Posterior cingulate gyrus (tissue), 11 donors: ENCODE measurements around the gene SLFN14.
A peak's percentile ranks its signal among the peaks of the same experiment; 100 is the strongest.

Experiments
- DNase-seq, 10 donors: peaks; one replicate each; pipeline versions ENCODE4 v3.0.0 to v3.0.0-alpha.2; 2020 to 2021; ENCODE audit warnings: mixed read lengths in 3 of 10
- intact Hi-C: fragments of 100-400 bp; cut with DNase I; formaldehyde crosslinking; loops from one replicate; pipeline ENCODE4 v1.15.1; 2023

Gene SLFN14

DNA sequence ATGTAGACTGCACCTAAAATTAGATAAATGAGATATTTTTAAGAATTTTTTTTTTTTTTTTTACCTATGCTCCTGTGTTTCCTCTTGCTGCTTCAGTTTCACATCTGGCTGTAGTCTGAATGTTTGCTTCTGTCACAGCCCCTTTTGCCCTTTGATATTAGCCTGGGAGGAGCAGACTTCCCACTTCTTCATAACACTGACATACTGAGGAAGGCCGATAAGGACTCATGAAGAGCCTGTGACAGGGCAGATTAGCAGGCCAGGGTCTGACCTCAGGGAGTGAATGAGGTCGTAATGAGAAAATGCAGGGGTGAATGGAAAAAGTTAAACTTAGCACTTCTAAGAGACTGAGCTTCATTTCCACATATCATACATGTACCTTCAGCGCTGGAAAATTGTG lies at the start of gene SLFN14:
Gene SLFN14 (minus strand): TSS at position 117 of the 400 bp plus-strand sequence. CDS start 2,757 bp downstream, outside the sequence.
- intact Hi-C loops, result no loop called here
- no peak for DNase-seq

DNA sequence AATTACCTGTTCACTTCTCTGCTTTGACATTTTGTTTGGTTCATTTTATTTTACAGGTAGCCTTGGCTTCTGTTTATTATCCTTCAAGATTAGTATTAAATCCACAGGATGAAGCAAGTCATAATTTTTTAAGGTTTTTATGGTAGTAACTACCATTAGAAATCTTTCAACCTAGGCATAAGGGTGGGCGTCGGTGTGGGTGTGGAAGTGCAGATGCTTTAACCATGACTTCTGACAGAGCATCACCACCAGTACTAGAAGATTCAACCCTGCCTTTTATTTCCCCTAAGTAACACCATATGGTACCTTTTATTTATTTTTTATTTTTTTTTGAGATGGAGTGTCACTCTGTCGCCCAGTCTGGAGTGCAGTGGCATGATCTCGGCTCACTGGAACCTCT lies 49.2 kb upstream of the SLFN14 start:
- DNase-seq, result no peak
- intact Hi-C loops, result no loop called here

DNA sequence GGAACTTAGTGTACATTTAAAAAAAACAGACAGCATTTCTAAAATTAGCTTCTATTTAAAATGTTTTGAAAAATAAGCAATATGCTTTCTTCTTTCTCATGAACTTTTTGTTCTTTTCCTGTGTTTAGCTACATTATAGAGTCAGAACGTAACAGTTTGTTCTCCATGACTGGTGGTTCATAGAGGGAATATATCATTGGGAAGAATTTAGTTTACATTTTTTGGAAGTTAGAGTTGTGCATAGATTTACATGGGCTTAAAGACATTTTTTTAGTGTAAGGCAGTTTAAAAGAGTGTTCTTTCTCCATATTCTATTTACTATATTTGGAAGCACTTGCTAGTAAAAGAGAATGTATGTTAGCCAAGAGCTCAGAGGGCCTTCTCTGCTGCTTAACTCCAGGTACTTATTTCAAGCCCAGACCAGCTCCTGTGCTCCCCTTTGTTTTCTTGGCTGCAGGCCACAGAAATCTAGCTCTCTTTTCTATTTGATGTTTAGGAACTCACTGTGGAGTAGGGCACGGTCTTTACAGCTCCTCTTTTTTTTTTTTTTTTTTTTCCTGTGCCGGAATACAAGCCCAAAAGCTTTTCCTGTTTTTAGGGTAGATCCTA lies 46.7 kb upstream of the SLFN14 start:
- intact Hi-C loops, result no loop called here
- no peak for DNase-seq

DNA sequence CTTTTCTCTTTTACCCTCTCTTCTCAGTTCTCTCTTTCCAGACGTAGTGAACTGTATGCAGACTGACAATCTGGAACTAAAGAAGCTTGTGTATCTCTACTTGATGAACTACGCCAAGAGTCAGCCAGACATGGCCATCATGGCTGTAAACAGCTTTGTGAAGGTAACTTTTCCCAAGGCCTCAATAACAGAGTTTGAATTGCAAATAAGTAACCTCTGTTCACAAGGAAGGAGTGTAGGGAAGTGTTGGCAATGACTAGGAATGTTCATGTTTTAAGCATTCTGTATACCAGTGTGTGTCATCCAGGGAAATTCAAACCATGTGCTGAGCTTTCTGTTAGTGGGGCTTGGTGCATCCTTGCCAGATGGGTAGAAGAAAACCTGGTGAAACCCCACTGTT lies 45.1 kb upstream of the SLFN14 start:
- DNase-seq, result no peak
- intact Hi-C loops, result no loop called here

DNA sequence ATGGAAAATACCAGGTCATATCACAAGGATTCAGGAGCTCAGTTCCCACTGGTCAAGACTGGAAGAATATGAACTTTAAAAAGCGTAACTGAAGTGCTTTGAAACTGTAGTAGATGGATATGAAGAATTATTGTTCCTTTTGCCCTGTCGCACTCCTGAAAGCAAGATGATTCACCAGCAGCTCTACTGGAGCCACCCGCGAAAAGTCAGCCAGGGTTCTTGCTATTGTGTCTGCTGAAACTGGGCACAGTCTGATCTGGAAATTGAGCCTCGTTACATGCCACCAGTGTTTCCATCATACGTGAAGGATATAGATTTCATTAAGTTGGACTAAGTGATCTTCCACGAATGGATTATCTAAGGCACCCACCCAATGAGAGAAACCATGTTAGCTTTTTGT lies 43.1 kb upstream of the SLFN14 start:
- intact Hi-C loops, result no loop called here
- peak in 2 of 10 donors; percentile 70 to 83 for DNase-seq

DNA sequence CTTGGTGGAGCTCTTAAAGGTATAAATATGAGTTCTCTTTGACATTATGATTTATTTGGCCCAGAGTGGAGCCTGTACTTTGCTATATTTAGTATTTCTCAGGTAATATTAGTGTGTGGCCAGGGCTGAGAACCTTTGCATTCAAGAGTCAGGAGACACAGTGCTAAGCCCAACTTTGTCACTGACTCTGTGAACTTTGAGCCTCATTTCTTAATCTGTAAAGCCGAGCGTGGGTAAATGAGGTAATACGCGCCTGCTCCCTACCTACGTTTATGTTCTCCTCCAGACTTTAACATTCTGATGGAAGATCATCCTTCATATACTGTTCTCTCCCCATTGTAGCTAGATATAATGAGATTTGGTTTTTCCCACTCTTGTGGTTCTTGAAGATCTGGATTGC lies 37.0 kb upstream of the SLFN14 start:
- DNase-seq, result no peak
- intact Hi-C loops, result no loop called here

DNA sequence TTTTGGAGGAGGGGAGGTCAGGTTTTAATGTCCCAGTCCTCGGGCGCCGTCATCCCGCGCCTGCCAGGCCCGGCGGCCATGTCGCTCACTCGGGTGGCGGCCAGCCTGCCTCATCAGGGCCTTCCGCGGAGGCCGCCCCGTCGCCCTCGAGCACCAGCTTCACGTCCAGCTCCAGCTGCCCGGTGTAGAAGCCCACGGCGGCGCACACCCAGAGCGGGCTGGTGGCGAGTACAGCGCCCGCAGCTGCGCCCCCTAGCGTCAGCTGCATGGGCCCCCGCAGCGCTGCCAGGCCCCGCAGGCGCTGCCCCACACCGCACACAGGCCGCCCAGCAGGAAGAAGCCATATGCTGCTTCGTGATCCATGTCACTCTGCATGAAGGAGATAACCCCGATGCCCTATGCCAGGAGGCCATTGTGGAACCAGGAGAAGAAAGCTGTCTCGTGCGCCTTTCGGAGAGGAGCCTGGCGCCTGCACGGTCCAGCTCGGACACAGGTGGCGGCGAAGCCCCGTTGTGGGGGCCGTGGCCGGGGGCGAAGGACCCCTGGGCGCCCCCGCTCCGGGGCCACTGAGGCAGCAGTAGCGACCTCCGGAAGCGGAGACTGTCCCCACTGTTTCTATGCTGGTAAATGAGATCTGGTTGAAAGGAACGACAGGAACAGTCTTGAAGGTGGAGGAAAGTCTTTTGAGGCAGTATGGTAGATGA lies 36.1 kb upstream of the SLFN14 start:
- peak in 1 of 10 donors; percentile 61 for DNase-seq
- intact Hi-C loops, result no loop called here

DNA sequence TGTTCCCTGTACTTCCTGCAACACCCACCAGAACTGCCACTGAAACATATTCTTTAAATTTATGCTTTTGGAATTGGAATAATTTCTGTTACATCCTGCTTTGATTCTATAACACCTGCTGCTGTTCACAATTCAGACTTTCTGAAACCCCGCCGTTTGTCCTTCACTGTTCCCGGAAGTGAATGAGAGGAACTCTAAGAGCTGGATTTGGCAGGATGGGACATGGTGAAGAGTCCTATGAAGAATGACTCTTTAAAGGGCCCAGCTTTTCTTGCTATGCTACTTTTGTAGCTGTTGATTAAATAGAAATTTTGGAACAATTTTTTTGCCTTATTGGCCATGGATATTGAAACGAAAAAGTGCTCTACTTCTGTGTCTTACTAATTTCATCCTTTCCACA lies 35.5 kb upstream of the SLFN14 start:
- intact Hi-C loops, result no loop called here
- no peak for DNase-seq

DNA sequence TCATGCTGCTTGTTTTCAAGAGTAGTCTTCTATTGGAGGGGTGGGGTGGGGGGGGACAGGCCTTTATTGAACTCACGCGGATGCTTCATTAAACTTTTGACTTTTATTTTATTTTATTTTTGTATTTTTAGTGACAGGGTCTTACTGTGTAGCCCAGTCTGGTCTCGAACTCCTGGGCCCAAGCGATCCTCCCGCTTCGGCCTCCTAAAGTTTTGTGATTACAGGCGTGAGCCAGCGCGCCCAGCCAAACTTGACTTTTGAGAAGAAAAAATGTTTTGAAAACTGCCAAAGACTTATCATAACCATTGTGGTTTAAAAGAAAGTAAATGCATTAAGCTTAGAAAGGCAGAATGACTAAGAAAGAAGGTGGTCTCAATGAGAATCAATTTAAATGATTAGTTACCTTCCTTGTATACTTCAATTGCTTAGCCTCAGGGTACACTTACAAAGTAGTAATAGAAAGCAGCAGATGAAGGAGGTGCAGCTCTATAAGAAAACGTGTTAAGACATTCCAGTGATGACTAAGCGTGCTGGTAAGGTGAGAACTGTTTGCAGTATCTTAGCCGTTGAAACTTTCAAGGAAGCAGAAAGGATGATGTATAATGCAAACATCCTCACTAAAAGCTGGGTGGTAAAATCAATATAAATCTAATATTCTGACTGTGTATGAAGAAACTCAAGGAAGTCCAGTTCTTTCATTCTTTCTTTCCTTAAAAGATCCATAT lies 27.7 kb upstream of the SLFN14 start:
- intact Hi-C loops, result no loop called here
- DNase-seq, result no peak

DNA sequence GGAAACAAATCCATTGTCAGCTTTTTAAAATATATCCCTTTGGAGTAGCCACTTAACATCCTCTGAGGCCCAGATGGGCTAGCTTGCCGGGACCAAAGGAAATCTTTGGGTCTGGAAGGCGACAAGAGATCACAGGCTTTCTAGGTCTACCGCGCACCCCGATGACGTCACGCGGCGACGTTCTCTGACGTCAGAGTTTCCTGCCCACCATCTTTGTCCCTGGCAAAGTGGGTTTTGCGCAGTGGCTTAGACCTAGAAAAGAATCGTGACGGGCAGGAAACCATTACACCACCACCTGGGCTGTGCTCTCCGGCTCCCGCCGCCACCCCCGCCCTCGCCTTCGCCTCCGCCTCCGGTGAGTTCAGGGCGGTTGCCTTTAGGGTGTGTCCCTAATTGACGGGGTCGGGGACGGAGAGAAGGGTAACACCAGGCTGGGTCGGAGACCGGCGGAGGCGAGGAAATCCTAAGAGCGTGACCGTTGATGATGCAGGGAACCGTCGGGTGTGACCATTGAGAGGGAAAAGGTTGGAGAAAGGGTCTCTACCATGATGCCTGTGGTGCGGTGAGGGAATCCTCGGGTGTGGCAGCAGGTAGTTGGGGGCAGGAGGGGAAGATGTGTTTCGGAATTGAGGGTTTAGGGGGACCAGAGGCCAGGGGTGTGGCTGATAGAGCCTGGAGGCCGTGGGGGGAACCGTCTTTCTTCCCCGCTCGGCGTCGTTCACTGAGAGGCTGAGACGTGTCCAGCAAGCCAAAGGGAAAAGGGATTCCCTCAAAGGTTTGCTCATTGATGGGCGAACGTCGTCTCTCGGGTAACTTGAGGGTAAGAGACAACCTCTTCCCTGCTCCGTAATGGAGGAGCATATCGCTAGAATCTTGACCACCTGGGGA lies 26.7 kb upstream of the SLFN14 start, which contains the start of gene AP2B1:
Gene AP2B1 (plus strand): TSS at position 249 of the 888 bp plus-strand sequence. CDS start 6,709 bp downstream, outside the sequence.
- DNase-seq, result peak; percentile 78 to 98 (median 88)
- intact Hi-C loops, result loop anchor here (1.0 kb wide), 1 partner anchor 9 kb away; the partner anchor contains the start of gene PEX12

DNA sequence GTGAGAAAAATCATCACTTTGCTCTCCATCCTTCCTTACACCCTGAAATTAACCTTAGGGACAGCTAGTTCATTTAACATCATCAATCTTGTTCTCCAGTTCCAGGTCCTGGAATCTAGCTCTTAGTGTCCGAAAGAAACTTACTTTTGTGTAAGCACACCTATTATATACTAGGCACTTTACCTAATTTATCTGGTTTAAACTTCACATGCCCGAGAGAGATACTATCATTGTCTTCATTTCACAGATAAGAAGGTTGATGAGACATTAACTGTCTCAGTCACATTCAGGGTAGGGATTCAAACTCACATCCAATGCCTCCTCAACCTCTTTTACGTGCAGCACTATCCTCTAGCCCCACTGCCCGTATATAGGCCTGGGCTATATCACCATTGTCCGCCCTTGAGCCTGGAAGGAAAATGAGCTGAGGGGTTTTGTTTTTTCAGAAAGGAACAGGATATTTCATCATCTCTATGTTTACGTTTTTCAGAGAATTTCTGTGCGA lies 26.0 kb upstream of the SLFN14 start:
- DNase-seq, result no peak
- intact Hi-C loops, result loop anchor here (1.0 kb wide), 1 partner anchor 8 kb away; the partner anchor contains the start of gene PEX12

DNA sequence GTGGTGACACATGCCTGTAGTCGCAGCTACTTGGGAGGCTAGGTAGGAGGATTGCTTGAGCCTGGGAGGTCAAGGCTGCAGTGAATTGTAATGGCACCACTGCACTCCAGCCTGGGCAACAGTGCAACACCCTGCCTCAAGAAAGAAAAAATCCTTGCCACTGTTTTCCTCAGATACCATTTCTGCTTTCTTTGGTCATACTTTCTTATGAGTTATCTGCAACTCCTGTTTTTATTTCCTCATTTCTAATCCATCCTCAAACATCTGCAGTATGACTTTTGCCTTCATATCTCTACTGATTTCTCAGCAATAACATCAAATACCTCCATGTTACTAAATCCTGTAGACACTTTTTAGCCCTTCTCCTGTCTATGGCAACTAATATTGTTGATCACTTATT lies 23.4 kb upstream of the SLFN14 start:
- DNase-seq, result no peak
- intact Hi-C loops, result no loop called here

DNA sequence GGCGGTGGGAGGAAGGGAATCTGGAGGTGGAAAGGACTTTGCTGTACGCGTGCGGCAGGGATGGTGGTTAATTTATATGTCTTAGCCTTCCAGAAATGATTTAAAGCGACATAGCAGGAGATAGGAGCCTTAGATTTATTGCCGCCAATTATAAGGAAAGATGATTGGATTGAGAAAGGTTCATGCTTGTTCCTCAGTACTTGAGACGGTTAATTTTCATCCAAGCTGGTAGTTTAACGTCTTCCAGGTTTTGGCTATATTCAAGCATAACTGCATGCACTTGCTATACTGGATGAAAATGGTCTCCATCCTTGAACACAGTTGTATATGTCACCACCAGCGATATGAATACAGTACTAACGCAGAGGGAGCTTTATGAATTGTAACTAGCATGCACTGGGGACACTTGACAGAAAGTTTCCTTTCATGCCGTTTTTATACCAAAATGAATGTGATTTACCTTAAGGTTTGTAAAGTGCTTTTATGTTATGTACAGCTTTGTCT lies 18.4 kb upstream of the SLFN14 start:
- DNase-seq, result no peak
- intact Hi-C loops, result loop anchor here (1.0 to 10.0 kb wide), 2 partner anchors 8 to 434 kb away; partner anchors contain the start of genes AP2B1, NLE1 and UNC45B

DNA sequence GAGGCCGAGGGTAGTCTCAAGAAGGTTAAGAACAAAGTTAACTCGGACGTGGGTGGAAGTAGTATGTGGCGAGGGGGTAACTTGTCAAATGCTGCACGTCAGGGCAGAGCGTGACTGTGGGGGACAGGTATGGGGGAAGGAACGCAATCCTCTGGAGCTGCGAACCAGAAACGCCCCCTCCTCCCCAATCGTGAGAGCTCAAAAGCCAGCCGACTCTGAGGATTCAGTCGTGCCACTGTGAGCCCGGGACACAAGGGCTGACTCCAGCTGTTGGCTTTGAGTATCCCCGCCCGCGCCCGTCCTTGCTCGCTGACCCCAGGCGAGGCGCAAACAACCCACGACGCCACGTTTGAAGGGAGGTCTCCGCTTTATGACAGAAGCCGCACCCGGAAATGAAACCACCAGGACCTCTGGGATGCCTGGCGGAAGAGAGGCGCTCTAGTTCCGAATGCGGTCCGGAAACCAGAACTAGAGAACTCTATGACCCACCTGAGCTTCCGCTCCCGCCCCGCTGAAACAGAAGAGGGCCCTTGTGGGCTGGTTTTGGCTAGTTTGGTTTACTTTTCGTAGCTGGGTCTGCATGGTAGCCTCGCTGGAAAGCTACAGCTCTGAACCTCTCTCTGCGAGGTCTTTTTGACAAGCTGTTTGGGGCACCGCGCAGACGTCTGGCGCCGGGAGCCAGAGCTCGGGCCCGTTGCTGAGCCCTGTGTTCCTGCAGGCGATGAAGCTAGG lies 17.7 kb upstream of the SLFN14 start, which contains the start of gene PEX12:
Gene PEX12 (minus strand): TSS at position 375 of the 732 bp plus-strand sequence. CDS start 550 bp downstream, outside the sequence.
- intact Hi-C loops, result loop anchor here (1.0 to 10.0 kb wide), 2 partner anchors 9 to 434 kb away; partner anchors contain the start of genes AP2B1, NLE1 and UNC45B
- peak; percentile 88 to 99 (median 94) for DNase-seq

DNA sequence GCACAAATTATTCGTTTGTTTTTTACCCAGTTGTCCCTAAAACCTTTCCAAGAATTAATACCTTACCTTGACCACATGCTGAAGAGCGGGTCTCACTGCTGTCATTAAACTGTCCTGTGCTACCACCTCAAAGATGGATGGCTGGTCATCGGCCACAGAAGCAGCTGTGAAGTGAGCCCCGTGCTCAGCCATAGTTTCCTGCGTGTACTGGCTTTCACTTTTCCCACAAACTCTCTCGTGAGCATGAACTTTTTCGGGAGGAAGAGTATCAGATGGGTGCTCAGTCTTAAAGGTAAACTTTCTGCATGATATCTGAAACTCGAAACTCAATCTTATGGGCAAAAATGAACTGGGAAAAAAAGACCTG lies 17.2 kb upstream of the SLFN14 start:
- DNase-seq, result no peak
- intact Hi-C loops, result loop anchor here (1.0 to 10.0 kb wide), 2 partner anchors 9 to 433 kb away; partner anchors contain the start of genes AP2B1, NLE1 and UNC45B

DNA sequence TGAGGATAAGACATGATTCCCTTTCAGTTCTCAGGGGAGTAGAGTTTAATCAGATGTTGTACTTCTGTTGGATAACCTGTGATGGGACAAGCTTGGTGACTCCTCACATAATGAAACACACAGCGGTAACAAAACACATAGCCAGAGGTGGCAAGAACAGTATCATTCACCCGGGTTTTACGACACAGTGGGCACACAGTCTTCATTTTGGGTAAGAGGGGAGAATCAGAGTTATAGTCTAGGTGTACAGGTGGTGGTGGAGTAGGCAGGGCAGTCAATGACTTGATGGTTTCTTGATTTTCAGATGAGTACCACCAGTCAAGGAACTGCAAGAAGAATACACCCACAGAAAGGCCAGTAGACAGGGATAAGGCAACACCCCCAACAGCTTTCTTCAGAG lies 15.1 kb upstream of the SLFN14 start:
- intact Hi-C loops, result loop anchor here (10.0 kb wide), 1 partner anchor 431 kb away; the partner anchor contains the start of genes NLE1 and UNC45B
- no peak for DNase-seq

DNA sequence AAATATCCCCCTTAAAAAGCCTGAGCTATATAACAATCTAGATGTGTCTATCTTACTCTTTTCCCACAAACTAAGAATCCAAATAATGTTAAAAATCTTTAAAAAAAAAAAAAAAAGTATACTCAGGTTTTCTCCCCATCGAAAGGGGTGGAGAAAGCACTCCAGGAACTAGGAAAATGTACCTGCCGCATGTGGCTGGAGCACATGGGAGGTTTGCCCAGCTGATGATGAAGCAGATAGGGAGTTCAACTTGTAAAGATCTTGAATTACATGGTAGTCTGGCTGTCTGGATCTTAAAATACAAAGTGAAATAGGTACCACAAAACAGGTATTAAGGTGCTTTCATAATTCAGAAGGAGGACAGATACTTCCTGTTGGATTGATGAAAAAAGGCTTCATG lies 8.8 kb upstream of the SLFN14 start:
- no peak for DNase-seq
- intact Hi-C loops, result loop anchor here (5.0 kb wide), 1 partner anchor 238 kb away; the partner anchor contains the start of gene TAF15

DNA sequence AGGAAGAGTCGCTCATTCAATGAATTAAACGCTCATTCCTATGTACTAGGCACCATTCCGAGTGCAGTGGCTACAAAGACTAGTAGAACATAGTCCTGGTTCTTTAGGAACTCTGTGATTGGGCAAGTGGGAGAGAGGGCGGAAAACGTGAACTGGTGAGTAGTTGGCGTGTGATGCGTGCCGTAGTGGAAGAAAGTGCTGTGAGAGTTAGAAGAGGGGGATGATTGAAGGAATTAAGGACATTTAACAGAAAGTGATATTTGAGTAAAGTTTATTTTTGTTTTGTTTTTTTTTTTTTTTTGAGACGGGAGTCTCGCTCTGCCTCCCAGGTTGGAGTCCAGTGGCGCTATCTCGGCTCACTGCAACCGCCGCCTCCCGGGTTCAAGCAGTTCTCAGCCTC lies 7.9 kb upstream of the SLFN14 start:
- DNase-seq, result no peak
- intact Hi-C loops, result loop anchor here (5.0 kb wide), 1 partner anchor 239 kb away; the partner anchor contains the start of gene TAF15

DNA sequence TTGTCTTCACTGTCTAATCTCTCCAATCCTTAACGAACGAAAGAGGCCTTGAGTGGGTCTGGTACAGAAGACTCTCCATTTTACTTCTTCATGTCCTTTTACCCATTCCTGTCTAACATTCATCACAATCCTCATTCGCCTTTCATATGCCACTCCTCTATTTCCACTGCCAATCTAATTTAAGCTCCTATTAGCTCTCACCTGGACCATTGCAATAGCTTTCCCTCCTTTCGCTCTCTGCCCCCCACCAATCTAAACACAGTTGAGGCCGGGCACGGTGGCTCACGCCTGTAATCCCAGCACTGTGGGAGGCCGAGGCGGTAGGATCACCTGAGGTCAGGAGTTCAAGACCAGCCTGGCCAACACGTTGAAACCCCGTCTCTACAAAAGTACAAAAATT lies 6.3 kb upstream of the SLFN14 start:
- no peak for DNase-seq
- intact Hi-C loops, result loop anchor here (5.0 kb wide), 1 partner anchor 240 kb away; the partner anchor contains the start of gene TAF15
